Activated B cell treated with CpG ODN at 0.5 μM for 24 hours (primary cell): ENCODE measurements around the gene TRMT13. TPM values are rescaled to one million over a fixed set of nuclear protein-coding genes. Genes with fewer than 3 reads are reported as not detected.

ENCODE experiments used
- ATAC-seq: fragments of 200-7000 bp; cut with Tn5 transposase; one replicate; pipeline ENCODE4 v1.10.0; 2021; ENCODE audit warnings: low read depth, mild to moderate bottlenecking, moderate library complexity
- CTCF ChIA-PET: fragments of 350-600 bp; sonication (Branson Sonifier 250); formaldehyde crosslinking; loops from one replicate; lab custom pipeline; 2021; ENCODE audit warnings: antibody characterized with exemption; lab: Charles Lee
- POLR2A ChIA-PET: fragments of 350-600 bp; sonication (Branson Sonifier 250); formaldehyde crosslinking; loops from one replicate; lab custom pipeline; 2021; ENCODE audit warnings: antibody characterized with exemption; lab: Charles Lee
- DNase-seq: peaks from one replicate; pipeline ENCODE4 v3.0.0; 2022
- H3K27ac Mint-ChIP-seq: one replicate; pipeline ENCODE4 v1.8.0; 2020; ENCODE audit warnings: mixed read lengths
- H3K27me3 Mint-ChIP-seq: one replicate; pipeline ENCODE4 v1.8.0; 2021; ENCODE audit warnings: mixed read lengths
- H3K36me3 Mint-ChIP-seq: one replicate; pipeline ENCODE4 v1.8.0; 2021; ENCODE audit warnings: low read depth, mixed read lengths
- H3K4me1 Mint-ChIP-seq: one replicate; pipeline ENCODE4 v1.8.0; 2021; ENCODE audit warnings: mixed read lengths
- H3K4me3 Mint-ChIP-seq: one replicate; pipeline ENCODE4 v1.8.0; 2020; ENCODE audit warnings: mild to moderate bottlenecking, mixed read lengths
- H3K9me3 Mint-ChIP-seq: one replicate; pipeline ENCODE4 v1.8.0; 2020; ENCODE audit warnings: mixed read lengths
- intact Hi-C: fragments of 100-400 bp; cut with micrococcal nuclease; formaldehyde crosslinking; loops from one replicate; pipeline ENCODE4 v1.15.1; 2024
- total RNA-seq: library from RNA; stranded (reverse); gene quantifications from 2 replicates; pipeline ENCODE4 v1.2.3, GENCODE V29; 2022
- TF ChIP-seq, protein P1 (sequence below): fragments of 200-600 bp; IDR thresholded peaks from one replicate; pipeline ENCODE4 v1.8.0; 2022; ENCODE audit warnings: antibody characterized with exemption, mild to moderate bottlenecking

The TRMT13 gene
- total RNA-seq, 1 donor from 2014 or later: 31.4 TPM

DNA sequence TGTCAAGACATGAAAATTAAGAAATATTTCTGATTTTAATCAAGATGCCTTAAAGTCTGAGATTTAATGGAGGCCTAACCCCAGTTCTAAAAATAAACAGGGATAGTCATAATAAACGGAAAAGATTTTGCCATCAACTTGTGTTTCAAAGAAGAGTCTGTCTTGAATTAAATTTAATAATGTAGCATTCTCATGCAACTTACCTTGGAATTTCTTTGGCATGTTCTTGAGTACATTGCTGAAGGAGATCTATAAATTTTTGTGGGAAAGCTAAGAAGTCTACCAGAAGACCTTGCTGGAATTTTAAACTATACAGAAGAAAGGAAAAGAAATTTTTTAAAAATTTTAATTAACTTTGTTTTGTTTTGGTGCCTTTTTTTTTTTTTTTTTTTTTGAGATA, 10.8 kb upstream of the TRMT13 start:
- Mint-ChIP-seq H3K9me3 (no peaks in the 10 kb centered on the region), H3K4me3 (no peak overlapping the region), H3K4me1 (no peaks in the 10 kb centered on the region), H3K36me3 (peaks cover 37% of the 10 kb centered on the region), H3K27ac (no peak overlapping the region), H3K27me3 (no peaks in the 10 kb centered on the region)
- ATAC-seq (no peak), DNase-seq (no peak)
- TF ChIP-seq, protein P1, sequence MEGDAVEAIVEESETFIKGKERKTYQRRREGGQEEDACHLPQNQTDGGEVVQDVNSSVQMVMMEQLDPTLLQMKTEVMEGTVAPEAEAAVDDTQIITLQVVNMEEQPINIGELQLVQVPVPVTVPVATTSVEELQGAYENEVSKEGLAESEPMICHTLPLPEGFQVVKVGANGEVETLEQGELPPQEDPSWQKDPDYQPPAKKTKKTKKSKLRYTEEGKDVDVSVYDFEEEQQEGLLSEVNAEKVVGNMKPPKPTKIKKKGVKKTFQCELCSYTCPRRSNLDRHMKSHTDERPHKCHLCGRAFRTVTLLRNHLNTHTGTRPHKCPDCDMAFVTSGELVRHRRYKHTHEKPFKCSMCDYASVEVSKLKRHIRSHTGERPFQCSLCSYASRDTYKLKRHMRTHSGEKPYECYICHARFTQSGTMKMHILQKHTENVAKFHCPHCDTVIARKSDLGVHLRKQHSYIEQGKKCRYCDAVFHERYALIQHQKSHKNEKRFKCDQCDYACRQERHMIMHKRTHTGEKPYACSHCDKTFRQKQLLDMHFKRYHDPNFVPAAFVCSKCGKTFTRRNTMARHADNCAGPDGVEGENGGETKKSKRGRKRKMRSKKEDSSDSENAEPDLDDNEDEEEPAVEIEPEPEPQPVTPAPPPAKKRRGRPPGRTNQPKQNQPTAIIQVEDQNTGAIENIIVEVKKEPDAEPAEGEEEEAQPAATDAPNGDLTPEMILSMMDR: no peak
- ChIA-PET CTCF (no interaction called here), POLR2A (no interaction called here)
- intact Hi-C loops: no loop called here

DNA sequence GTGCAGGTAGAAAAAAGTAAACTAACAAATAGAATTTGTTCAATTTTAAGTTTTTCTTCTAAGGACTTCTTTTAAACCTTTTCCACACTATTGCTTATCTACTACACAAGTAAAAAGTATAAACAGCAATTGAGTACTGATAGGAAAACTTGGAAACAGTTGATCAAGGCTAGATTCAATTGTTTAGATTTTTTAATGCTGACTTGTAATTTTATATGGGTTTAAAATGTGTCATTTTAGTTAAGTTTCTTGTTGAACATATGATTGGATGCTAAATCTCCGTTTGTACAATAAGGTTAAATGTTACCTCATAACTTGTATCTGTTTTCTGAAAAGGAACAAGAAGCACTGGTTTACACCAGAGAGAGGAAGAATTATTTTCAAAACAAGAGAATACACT, 5.7 kb upstream of the TRMT13 start:
- intact Hi-C loops: no loop called here
- H3K27ac Mint-ChIP-seq: no peak overlapping the region
- H3K4me1 Mint-ChIP-seq: peaks cover 9% of the 10 kb centered on the region
- TF ChIP-seq, protein P1: no peak
- ChIA-PET CTCF (no interaction called here), POLR2A (no interaction called here)
- H3K36me3 Mint-ChIP-seq: peaks cover 17% of the 10 kb centered on the region
- no peak for ATAC-seq
- H3K4me3 Mint-ChIP-seq: no peak overlapping the region
- H3K27me3 Mint-ChIP-seq: no peaks in the 10 kb centered on the region
- no peaks in the 10 kb centered on the region for H3K9me3 Mint-ChIP-seq
- no peak for DNase-seq

DNA sequence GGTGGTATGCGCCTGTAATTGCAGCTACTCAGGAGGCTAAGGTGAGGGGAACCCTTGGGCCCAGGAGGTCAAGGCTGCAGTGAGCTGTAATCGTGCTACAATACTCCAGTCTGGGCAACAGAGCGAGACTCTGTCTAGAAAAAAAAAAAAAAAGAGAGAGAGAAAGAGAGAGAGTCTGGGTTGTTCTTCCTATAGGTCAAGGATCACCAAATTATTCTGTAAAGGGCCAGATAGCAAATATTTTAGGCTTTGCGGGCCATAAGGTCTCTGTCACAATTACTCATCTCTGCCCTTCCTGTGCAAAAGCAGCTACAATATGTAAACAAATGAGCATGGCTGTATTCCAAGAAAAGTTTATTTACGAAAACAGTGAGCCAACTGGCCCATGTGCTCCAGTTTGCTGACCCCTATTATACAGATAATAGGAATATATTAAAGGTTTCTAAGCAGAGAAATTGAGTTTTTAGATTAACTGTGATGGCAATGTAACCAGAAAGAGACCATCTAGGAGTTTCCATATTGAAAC, 2.3 kb upstream of the TRMT13 start:
- Mint-ChIP-seq H3K27ac (no peak overlapping the region), H3K4me3 (no peak overlapping the region), H3K36me3 (peaks cover 19% of the 10 kb centered on the region), H3K27me3 (no peaks in the 10 kb centered on the region), H3K4me1 (peaks cover 35% of the 10 kb centered on the region), H3K9me3 (no peaks in the 10 kb centered on the region)
- ChIA-PET CTCF (no interaction called here), POLR2A (no interaction called here)
- ATAC-seq: no peak
- TF ChIP-seq, protein P1: no peak
- DNase-seq: no peak
- intact Hi-C loops: no loop called here

DNA sequence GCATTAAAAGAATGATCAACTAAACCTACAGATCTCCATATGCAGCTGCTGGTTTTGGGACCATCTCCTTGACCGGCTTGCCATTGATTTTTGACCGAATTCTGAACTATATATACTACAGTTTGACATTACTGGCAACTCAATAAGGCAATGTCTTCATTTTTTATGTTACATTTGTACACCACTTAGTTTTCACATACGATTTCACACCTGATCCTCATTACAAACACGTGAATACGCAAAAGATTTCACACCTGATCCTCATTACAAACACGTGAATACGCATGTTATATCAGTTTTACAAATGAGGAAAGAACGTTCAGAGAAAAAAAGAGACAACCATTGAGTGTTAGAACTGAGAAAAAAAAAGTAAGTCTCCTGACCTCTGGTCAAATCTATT, 1.3 kb upstream of the TRMT13 start:
- intact Hi-C loops: loop anchor here (2.0 kb wide), 4 partner anchors 21 to 1105 kb away; partner anchors contain the start of genes AGL and S1PR1
- Mint-ChIP-seq H3K4me1 (peaks cover 35% of the 10 kb centered on the region), H3K9me3 (no peaks in the 10 kb centered on the region), H3K27ac (no peak overlapping the region), H3K27me3 (no peaks in the 10 kb centered on the region), H3K36me3 (peaks cover 15% of the 10 kb centered on the region), H3K4me3 (peak overlapping the region; percentile 99)
- ATAC-seq (no peak), DNase-seq (no peak)
- POLR2A ChIA-PET: no interaction called here
- CTCF ChIA-PET: no interaction called here
- TF ChIP-seq, protein P1: no peak

DNA sequence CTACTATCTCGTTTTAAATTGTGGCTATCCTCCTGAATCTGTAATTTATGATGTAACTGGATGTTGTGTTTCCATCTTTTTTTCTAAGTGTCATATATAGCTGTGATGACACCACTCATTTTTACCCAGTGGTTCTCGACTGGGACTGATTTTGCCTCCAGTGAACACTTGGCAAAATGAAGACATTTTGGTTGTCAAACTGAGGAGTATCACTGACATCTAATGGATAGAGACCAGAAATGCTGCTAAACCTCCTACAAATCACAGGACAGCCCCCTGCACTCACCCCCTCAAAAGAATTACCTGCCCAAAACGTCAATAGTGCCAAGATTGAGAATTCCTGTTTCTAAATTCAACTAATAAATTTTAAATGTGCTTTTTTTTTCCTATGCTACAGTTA, 1.9 kb downstream of the TRMT13 start:
- ATAC-seq (no peak), DNase-seq (no peak)
- peak overlapping the region; percentile 33 for H3K4me3 Mint-ChIP-seq
- ChIA-PET CTCF (no interaction called here), POLR2A (interaction anchor here (0.6 kb wide), 1 partner anchor 46 kb away, joined by 3 read pairs; no protein-coding TSS in a partner anchor)
- H3K27ac Mint-ChIP-seq: no peak overlapping the region
- peaks cover 39% of the 10 kb centered on the region for H3K36me3 Mint-ChIP-seq
- intact Hi-C loops: no loop called here
- H3K4me1 Mint-ChIP-seq: peaks cover 35% of the 10 kb centered on the region
- no peaks in the 10 kb centered on the region for H3K27me3 Mint-ChIP-seq
- TF ChIP-seq, protein P1: no peak
- H3K9me3 Mint-ChIP-seq: no peaks in the 10 kb centered on the region
